CD4-positive, alpha-beta T cell treated with Interleukin-1 beta for 1 hour (primary cell): Measurements from ENCODE around the gene ZDHHC1.
"Not testable (repeated sequence)": the region's sequence is repeated elsewhere in the genome, so short reads cannot be mapped to it uniquely, and the experiment has no call there.

Source experiments
- DNase-seq, 2 donors: peaks; one replicate each; pipeline ENCODE4 v3.0.0-alpha.2; 2020 to 2022

Gene ZDHHC1

DNA sequence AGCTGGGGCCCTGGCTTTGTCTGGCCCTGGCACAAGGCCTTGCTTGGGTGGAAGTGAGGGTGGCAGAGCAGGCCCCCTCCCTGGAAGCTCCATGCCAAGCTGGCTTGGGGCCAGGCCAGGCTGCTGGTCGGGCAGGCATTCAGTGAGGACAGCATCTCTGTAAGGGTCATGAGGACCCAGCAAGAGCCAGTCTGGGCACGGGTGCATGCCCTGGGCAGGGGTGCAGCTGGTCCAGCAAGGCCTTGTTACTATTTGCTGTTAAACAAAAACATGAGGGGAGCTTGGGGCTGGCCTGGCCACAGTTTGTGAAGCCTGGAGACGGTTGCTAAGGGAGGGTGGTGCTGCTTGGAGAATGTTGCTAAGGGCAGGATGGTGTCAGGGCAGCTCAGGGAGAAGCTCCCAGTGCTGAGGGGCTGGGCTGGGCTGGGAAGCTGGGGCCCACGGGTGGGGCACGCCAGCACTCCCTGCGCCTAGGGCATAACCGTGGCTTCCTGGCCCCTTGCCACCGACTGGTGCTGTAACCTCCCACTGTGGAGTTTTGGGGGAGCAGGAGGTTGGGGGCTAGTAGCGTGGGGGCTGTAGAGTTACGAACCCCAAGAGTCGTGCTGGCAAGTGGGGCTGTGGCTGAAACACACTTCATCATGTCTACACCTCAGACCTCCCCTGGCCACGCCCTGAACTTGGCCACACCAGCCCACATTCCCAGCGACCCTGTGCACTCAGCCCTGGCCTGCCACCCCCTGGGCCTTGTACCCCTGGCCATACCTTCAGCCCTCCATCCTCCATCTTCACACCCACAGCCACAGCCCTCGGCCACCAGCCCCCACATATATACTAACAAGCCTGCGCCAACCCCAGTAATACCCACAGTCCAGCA, 24.6 kb downstream of the ZDHHC1 start:
- peak in 1 of 2 donors; percentile 44 for DNase-seq

DNA sequence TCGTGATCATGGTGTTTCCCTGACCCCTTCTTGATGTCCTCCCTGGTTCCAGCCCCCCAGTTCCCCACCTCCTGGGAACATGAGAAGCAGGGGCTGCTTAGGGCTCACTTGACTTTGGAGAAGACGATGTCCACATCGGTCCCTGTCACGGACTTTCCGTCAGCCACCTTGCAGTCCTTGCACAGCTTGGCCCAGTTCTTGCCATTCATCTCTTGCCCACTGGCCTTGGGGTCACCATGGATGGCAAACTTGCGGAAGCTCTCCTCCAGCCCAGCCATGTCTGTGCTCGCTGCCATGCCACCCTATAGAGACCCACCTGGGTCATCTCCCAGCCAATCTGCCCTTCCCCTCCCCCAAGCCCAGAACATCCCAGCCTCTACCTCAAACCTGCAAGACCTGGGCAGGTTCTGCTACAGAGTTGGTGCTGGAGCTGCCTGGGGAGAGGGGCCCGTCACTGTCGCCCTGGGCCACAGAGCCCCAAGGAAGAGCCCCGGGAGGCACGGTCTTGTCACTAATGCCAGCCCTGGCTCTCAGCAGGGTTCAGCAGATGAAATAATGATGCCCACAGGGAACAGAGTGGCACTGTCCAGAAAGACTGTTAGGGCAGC, 25.4 kb downstream of the ZDHHC1 start:
- DNase-seq: no peak

DNA sequence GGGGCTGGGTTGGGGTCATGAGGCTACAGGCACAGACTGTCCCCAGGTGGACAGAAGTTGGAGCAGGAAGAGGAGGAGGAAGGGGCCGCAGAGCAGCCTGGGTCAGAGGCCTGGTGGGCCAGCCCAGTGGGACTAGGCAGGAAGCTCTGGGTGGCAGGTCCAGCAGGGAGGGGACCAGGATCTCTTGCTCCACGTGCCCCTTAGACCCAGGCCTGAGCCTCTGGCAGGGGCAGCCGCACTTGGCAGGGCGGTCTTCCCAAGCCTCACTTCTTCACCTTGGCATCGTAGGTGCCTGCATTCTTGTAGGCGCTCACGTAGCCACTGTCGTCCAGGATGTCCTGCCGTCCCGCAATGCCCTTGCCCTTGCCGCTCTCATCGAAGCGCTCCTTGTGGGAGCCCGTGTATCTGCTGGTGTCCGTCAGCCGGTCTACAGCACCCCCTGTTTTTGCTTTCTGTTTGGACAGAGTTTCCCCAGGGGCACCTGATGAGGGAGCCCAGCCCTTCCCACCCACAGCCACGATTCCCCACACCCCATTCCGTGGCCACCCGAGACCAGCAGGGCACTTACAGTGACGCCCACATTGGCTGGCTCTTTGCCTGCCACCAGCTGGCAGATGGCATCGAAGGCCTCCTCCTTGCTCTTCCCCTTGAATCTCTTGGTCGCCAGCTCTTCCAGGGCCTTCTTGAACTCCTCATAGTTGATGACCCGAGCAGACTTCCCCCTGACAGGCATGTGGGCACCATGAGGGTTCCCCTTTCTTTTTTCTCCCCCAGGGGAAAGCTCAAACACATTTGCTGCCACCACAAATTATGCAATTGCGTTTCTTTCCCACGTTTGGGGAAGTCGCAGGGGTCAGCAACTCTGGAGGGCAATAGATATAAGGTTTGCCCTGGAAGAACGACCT, 26.1 kb downstream of the ZDHHC1 start:
- DNase-seq: peak; percentile 17 to 71

DNA sequence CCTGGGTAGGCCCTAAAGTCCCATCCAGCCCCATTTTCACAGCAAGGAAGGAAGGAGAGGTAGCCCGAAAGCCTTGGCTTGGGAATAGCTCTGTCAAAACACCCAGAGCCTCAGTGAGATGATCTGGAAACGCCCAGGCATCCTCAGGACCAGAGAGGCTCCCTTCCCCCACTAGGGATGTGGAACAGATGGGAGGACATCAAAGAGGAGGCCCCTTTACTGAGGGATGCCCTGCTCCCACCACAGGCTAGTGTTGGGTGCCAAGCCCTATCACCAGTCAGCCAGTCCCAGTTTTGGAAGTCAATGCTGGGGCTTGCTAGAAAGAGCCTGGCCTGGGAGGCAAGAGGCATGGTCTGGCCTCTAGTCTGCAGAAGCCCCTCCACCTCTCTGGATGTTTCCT, 27.7 kb downstream of the ZDHHC1 start:
- DNase-seq: no peak

DNA sequence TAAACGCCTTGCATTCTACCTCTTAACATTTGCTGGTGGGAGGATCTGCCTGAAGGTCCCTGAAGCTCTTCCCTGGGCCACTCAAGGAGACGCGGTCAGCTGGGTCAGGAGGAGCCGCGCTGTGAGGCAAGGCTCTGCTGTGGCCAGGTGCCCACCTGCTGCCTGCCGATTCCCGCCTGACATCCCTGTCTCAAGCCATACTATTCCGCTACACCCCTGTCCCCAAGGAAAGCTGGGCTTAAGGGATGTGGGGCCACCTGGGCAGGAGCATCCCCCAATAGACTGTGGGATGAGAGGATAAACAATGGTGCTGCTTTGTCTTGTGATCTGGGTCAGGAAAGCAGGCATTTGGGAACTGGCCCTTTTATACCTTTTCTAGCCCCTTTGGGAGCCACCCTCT, 28.1 kb downstream of the ZDHHC1 start:
- no peak for DNase-seq

DNA sequence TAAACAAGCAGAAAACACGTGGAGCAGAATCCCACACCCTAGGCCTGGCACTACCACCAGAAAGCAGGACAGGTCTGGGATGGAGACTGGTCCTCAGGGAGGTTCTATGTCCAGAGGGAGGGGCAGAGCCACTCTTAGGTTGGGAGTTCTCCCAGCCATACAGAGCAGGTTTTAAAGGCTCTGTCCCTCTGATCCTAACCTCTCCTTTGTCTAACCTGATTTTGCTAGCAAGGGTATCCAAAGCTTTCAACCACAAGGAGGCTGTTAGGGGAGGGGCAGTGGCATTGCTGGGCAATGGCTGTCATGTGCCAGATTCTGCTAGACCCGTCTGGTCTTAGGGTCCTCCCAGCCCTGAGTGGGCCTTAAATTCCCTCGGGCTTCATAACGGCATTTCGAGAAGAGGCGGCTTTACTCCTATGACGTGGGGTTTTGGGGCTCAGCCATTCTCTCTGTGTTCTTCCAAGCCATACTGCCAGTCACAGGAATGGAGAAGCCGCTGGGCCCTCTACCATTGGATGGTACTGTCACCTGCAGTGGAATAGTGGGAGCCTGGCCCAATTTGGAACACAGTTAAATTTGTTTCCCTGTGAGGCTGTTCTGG, 28.7 kb downstream of the ZDHHC1 start:
- DNase-seq: no peak

DNA sequence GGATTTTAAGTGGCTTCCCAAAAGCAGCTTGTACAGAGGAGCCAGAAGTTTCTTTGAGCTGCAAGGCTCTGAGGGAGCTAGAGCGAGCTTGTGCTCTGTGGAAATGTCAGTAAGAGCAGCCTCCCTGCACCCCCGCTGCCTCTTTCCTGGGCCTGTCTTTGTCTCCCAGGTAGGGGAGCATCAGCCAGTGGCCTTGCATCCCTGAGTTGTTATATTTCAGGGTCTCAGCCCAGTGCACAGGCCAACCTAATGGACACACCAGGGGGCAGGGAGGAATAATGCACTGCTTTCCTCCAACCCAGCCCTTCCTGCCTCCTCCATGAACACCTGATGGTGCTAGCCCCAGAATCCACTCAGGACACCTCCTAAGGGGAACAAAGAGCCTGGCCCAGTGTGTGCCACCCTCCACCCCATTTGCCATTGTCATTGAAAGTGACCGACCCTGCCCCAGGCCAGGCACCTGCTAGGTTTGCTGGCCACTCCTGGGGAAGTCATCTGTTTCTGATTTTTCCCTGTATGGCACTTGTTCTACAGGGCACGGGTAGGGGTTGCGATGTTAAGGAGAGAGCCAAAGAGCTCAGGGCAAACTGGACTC, 29.3 kb downstream of the ZDHHC1 start:
- no peak for DNase-seq

DNA sequence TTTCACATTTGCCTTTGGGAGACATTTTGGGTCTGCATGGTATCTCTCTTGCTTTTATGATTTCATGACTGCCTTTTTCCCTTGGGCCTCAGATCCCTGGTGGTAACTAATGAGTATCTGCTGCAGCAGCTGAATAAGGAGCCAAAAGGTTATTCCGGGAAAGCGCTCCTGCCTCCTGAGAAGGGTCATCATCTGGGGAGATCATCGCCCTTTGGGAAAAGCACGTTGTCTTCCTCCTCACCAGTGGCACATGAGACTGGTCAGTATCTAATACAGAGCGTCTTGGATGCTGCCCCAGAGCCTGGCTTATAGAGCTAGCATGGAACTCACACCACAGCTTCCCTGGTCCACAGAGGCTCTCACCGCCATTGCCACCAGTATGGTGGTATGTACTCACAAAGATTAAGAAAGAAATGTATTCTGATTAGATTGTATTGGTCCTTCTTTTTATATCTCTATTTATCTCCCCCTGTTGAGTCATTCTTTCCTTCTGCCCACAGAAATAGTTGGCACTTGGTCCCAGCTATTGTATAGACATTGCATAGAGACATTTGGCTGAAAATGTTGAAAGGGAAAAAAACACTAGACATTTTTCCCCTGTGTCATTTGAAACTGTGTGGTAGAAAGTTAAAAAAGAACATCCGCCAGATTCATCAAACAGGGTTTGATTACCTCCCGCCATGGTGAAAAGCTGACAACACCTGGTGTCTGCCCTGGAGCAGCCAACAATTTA, 31.3 kb downstream of the ZDHHC1 start:
- DNase-seq: no peak

DNA sequence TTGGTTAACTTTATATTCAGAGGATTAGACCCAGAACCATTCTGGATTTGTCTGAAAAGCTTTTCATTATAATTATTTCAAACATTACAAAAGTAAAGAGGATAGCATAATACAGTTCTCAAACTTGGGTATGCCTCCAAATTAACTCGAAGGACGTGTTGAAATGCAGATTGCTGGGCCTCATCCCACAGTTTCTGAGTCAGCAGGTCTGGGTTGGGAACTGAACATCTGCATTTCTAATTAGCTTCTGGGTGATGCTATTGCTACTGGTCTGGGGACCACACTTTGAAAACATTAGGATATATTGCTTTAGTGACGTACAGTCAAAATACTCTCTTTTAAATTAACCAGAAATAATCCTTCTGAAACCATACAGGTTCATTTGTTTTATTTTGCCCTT, 33.0 kb downstream of the ZDHHC1 start:
- DNase-seq: no peak

DNA sequence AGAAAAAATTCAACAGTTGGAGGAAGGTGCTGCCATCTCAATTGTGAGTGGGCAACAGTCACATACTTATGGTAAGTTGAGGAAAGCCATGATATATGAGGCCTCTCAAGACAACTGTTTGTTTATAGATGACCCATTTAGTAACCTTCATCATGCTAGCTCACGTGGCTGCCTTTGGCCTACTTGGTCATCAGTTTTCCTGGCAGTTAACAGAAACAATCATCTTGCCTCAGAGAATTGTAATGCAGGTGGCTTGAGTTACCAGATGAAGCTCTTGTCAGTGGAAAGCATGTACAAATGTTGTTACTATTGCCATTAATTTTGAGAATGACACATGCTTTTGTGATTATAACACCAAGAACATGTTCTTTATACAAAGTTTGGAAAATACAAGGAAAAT, 37.6 kb downstream of the ZDHHC1 start:
- DNase-seq: no peak

DNA sequence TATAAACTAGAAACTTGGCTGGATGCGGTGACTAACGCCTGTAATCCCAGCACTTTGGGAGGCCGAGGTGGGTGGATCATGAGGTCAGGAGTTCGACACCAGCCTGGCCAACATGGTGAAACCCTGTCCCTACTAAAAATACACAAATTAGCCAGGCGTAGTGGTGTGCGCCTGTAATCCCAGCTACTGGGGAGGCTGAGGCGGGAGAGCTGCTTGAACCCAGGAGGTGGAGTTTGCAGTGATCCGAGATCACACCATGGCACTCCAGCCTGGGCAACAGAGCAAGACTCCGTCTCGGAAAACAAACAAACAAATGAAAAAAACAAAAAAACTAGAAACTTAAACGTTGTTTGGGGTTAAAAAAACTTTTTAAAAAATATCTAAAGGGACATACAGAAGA, 40.3 kb downstream of the ZDHHC1 start:
- DNase-seq: not testable (repeated sequence)

DNA sequence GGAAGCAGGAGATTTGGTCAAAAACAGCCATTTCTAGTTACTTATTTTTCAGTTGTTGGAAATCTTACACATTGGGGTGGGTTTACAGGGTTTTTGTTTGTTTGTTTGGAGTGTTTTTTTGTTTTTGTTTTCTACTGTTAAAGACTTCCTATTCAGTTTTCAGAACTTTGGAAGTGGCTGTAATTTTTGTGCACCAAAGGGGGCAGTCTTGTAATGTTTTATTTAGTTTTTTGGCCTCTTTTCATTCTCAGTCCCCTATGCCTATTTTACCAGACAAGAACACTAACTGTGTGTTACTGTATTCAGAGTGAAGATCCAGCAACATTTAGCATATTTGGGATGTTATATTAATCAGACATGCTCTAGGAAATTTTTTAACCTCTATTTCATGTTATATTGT, 43.6 kb downstream of the ZDHHC1 start:
- DNase-seq: no peak

DNA sequence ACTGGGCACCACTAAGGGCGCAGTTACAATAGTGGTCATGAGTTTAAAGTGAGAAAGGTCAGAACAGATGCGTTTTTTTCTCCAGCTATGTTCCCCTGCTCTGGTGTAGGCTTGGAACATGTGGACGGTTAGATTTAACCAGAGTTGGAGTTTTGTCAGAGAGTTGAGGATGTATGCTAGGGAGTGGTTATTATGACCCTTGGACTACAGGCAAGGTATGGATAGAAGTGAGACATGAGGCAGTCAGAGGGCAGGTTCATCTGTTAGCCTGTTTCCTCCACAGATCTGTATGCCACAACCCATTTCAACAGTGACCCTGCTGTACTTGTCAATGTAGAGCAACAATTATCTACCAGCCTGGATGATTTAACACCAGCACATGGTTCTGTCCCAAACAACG, 45.6 kb downstream of the ZDHHC1 start:
- DNase-seq: no peak

DNA sequence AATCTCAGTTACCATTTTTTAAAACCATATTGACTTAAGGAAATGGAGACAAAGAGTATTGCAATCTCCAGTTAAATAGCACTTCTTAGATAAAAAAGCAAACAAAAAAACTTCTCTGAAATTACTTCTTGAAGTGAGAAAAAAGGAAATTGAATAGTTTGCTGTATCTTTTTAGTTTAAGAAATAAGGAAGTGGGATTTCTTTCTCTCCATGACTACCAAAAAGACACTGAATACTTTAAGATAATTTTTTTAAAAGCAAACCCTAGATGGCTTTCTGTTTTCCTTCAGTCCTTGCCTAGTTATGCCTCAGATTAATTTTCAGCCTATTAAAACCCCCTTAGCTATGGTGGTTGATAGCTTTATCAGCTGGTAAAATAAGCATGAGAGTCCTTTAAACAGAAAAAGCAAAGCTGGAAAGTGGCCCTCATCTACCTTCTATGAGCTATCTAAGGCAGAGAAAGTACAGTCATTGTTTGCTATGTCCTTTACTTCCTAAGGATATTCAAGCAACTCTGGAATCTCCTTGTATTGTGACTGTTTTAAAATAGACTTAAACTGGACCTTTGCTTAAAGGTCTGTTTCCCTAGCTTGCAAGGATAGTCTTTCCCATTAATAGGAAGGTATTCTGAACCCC, 51.6 kb downstream of the ZDHHC1 start:
- no peak for DNase-seq

DNA sequence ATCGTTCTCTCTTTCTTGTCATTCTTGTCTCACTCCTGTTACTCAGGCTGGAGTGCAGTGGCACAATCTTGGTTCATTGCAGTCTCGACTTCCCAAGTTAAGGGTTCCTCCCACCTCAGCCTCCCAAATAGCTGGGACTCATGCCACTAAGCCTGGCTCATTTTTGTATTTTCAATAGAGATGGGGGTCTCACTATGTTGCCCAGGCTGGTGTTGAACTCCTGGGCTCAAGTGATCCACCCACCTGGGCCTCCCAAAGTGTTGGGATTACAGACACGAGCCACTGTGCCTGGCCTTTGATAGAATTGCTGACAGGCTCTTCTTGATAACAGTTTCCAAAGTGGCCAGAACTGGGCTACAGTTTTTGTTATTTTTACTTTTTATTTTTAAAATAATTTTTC, 55.2 kb downstream of the ZDHHC1 start:
- DNase-seq: no peak

DNA sequence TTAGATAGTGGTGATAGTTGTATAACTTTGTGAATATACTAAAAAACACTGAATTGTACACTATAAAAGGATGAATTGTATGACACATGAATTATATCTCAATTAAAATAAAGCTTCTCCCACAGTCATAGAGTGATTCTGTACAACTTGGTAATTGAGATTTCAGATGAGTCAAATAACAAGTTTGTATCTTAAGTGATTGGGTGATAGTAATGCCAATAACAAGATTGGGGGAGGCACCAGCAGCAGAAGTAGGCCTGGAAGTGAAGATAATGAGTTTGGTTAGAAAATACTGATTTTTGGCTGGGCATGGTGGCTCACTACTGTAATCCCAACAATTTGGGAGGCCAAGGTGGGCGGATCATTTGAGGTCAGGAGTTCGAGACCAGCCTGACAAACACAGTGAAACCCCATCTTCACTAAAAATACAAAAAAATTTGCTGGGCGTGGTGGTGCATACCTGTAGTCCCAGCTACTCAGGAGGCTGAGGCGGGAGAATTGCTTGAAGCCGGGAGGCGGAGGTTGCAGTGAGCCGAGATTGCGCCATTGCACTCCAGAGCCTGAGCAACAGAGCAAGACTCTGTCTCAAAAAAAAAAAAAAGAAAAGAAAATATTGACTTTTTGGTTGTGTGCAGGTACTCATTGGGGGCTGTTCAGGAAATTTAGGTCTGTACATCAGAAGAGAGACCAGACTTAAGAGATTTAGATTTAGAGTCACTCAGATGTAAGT, 56.6 kb downstream of the ZDHHC1 start:
- not testable (repeated sequence) for DNase-seq

DNA sequence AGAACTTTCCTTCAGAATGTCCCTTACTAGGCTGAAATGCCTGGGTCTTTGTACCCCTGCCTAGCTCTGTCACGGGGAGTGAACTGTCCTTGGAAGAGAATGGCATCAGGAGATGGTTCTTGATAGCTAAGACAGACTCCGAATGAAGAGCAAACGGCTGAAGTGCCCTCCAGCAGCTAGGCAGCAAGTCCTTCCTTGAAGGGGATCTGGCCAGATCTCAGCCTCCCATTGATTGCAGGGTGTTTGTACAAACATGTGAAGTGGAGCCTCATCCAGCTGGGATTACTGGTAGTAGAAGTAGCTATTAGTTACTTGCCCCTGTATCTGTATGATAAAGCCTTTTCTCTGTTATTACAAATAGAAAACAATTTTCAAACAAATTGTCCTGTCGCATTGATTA, 58.7 kb downstream of the ZDHHC1 start:
- no peak for DNase-seq

DNA sequence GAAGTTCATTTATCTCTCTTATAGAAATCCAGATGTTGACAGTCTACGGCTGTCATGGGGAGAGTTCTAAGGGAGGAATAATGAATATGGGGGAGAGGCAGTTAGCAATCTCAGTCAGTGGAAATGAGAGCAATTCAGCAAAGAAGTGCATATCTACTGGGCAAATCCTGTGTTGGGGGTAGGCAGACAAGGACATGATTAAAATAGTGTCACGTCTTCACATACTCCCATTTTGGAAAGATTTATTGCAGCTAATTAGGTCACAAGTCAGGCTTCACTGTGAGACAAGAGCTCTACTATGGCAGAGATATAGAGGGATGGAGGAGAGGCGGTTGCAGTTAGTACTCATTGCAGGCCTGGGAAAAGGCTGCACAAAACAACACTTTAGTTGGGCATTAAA, 59.9 kb downstream of the ZDHHC1 start:
- DNase-seq: no peak

DNA sequence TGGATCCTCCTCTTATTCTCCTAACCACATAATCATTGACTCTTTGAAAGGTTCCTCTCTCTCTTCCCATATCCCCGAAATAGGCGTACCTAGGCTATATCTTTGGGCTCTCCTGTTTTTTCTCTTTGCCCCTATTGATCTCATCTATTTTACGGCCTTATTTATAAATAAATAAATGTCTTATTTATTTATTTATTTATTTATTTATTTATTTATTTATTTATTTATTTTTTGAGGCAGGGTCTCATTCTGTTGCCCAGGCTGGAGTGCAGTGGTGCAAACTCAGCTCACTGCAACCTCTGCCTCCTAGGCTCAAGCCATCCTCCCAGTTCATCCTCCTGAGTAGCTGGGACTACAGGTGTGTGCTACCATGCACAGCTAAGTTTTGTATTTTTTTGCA, 63.8 kb downstream of the ZDHHC1 start:
- not testable (repeated sequence) for DNase-seq

DNA sequence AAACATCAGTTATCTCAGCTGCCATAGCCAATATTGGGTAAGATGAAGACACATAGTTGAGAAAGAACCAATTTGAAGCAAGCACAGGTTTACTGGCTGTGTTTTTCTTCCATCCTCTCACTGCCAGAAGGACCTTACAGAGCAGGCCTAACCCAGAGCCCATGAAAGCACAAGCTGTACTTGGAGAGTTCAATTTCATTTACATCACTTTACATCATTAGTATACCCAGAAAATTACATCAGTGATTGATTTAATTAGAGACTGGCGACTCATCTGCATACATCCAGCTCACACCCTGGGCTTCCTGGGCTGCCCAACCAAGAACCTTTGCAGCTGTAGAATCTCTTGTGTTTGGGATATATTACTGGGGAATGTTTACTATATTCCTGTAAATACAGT, 66.0 kb downstream of the ZDHHC1 start:
- no peak for DNase-seq

DNA sequence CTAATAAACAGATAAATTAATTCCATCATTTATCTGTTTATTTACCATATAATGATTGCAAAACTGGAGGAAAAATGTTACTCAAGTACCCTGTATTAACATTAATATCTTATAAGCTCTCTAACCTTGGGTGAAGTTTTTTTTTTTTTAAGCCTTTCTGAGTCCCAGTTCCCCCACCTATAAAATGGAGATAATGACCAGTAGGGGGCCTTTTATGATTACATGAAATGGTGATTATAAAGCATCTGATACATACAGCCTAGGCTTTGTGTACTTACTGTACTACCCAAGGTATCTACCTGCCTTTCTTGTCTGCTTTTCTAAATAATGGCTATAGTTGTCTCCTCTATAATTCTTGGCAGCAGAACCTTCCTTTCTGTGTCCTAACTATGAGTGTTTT, 67.1 kb downstream of the ZDHHC1 start:
- peak in 1 of 2 donors; percentile 43 for DNase-seq
